ENCODE results near the gene PTPN11. TPM values are rescaled to one million over a fixed set of nuclear protein-coding genes. Genes with fewer than 3 reads are reported as not detected.

PTPN11 gene
- total RNA-seq, 1 experiment from 2014 or later: 181 TPM

- DNase-seq (ENCODE audit: low read depth, low spot score): no peak
- intact Hi-C loops (cut with micrococcal nuclease): no loop called here
- no peaks in the 10 kb centered on the region for H3K27me3 ChIP-seq (ENCODE audit: insufficient read depth, low read length)
- POLR2A ChIA-PET: no interaction called here
- ATAC-seq: no peak
- H3K79me2 ChIP-seq (ENCODE audit: insufficient read depth, low read length): no peaks in the 10 kb centered on the region
- H3K9me3 ChIP-seq (ENCODE audit: control insufficient read depth in 1 of 2, insufficient read depth in 1 of 2, low read depth in 1 of 2, low read length in 2 of 2): no peaks in the 10 kb centered on the region
- no peak overlapping the region for H3K4me3 ChIP-seq (replicated peaks in 1 of 2; ENCODE audit: low read depth in 1 of 2, low read length in 2 of 2)
- TF ChIP-seq CEBPB (IDR thresholded peaks at IDR 0.05; ENCODE audit: low read depth): no peak
- TF ChIP-seq POLR2A (IDR thresholded peaks at IDR 0.05; ENCODE audit: borderline replicate concordance, extremely low read depth, insufficient read depth, insufficient read length): no peak
- H2AFZ ChIP-seq (ENCODE audit: low read depth, low read length, poor library complexity, severe bottlenecking): no peak overlapping the region
- no TSS peak for BruUV-seq (replicated peaks)
- RAD21 ChIA-PET (ENCODE audit: low non-redundant PET in 1 of 2, low total read pairs in 2 of 2, uncharacterized antibody in 2 of 2, unreplicated experiment in 2 of 2): no interaction called here
- H3K4me1 ChIP-seq (ENCODE audit: control insufficient read depth in 1 of 2, insufficient read depth in 2 of 2, low read length in 2 of 2): no peaks in the 10 kb centered on the region
- H3K9me2 ChIP-seq (ENCODE audit: insufficient read depth): no peaks in the 10 kb centered on the region
- H3K4me2 ChIP-seq (ENCODE audit: low read length): no peak overlapping the region
- H4K20me1 ChIP-seq (ENCODE audit: insufficient read depth): no peaks in the 10 kb centered on the region
- H3K27ac ChIP-seq (ENCODE audit: low read depth, low read length): no peak overlapping the region
- CTCF ChIA-PET: no interaction called here
- no peak overlapping the region for H3K9ac ChIP-seq (ENCODE audit: low read length)
- no peaks in the 10 kb centered on the region for H3K36me3 ChIP-seq (ENCODE audit: control insufficient read depth in 1 of 2, insufficient read depth in 2 of 2, low read length in 2 of 2)
These were observed 128.2 kb downstream of the PTPN11 start for GRCh38 chr12:112546996-112547395.

- Histone ChIP-seq H3K79me2 (ENCODE audit: insufficient read depth, low read length) (no peaks in the 10 kb centered on the region), H4K20me1 (ENCODE audit: insufficient read depth) (no peaks in the 10 kb centered on the region), H3K4me3 (replicated peaks in 1 of 2; ENCODE audit: low read depth in 1 of 2, low read length in 2 of 2) (no peak overlapping the region), H3K9me3 (ENCODE audit: control insufficient read depth in 1 of 2, insufficient read depth in 1 of 2, low read depth in 1 of 2, low read length in 2 of 2) (no peaks in the 10 kb centered on the region), H3K4me1 (ENCODE audit: control insufficient read depth in 1 of 2, insufficient read depth in 2 of 2, low read length in 2 of 2) (no peaks in the 10 kb centered on the region), H3K9me2 (ENCODE audit: insufficient read depth) (no peaks in the 10 kb centered on the region), H3K27ac (ENCODE audit: low read depth, low read length) (no peak overlapping the region), H2AFZ (ENCODE audit: low read depth, low read length, poor library complexity, severe bottlenecking) (no peak overlapping the region), H3K9ac (ENCODE audit: low read length) (no peak overlapping the region), H3K27me3 (ENCODE audit: insufficient read depth, low read length) (no peaks in the 10 kb centered on the region), H3K4me2 (ENCODE audit: low read length) (no peak overlapping the region), H3K36me3 (ENCODE audit: control insufficient read depth in 1 of 2, insufficient read depth in 2 of 2, low read length in 2 of 2) (no peaks in the 10 kb centered on the region)
- RAD21 ChIA-PET (ENCODE audit: low non-redundant PET in 1 of 2, low total read pairs in 2 of 2, uncharacterized antibody in 2 of 2, unreplicated experiment in 2 of 2): no interaction called here
- POLR2A ChIA-PET: no interaction called here
- DNase-seq (ENCODE audit: low read depth, low spot score): no peak
- BruUV-seq (replicated peaks): no TSS peak
- intact Hi-C loops (cut with micrococcal nuclease): no loop called here
- no peak for TF ChIP-seq EZH2phosphoT487 (IDR thresholded peaks at IDR 0.05; ENCODE audit: borderline replicate concordance)
- no peak for TF ChIP-seq POLR2A (IDR thresholded peaks at IDR 0.05; ENCODE audit: borderline replicate concordance, extremely low read depth, insufficient read depth, insufficient read length)
- no peak for TF ChIP-seq ELF1 (IDR thresholded peaks at IDR 0.05; ENCODE audit: borderline replicate concordance, low read depth)
- TF ChIP-seq SRF (IDR thresholded peaks at IDR 0.05; ENCODE audit: low read depth): no peak
- TF ChIP-seq FOSL1 (IDR thresholded peaks at IDR 0.05; ENCODE audit: low read depth): no peak
- TF ChIP-seq REST (IDR thresholded peaks at IDR 0.05; ENCODE audit: low read depth): no peak
- TF ChIP-seq POLR2AphosphoS5 (IDR thresholded peaks at IDR 0.05; ENCODE audit: low read depth, low read length): no peak
- no peak for TF ChIP-seq JUND (IDR thresholded peaks at IDR 0.05)
- no peak for TF ChIP-seq ZNF274 (IDR thresholded peaks at IDR 0.05; ENCODE audit: low read depth, low read length)
- TF ChIP-seq, protein P1, sequence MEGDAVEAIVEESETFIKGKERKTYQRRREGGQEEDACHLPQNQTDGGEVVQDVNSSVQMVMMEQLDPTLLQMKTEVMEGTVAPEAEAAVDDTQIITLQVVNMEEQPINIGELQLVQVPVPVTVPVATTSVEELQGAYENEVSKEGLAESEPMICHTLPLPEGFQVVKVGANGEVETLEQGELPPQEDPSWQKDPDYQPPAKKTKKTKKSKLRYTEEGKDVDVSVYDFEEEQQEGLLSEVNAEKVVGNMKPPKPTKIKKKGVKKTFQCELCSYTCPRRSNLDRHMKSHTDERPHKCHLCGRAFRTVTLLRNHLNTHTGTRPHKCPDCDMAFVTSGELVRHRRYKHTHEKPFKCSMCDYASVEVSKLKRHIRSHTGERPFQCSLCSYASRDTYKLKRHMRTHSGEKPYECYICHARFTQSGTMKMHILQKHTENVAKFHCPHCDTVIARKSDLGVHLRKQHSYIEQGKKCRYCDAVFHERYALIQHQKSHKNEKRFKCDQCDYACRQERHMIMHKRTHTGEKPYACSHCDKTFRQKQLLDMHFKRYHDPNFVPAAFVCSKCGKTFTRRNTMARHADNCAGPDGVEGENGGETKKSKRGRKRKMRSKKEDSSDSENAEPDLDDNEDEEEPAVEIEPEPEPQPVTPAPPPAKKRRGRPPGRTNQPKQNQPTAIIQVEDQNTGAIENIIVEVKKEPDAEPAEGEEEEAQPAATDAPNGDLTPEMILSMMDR (IDR thresholded peaks at IDR 0.05 in 2 of 3, conservative IDR thresholded peaks at IDR 0.05 in 1 of 3; ENCODE audit: borderline replicate concordance in 1 of 3, insufficient read depth in 1 of 3, low read depth in 2 of 3, low read length in 2 of 3): no peak
- TF ChIP-seq RAD21 (IDR thresholded peaks at IDR 0.05; ENCODE audit: low read depth): no peak
- TF ChIP-seq SIN3A (IDR thresholded peaks at IDR 0.05; ENCODE audit: low read depth): no peak
- TF ChIP-seq YY1 (IDR thresholded peaks at IDR 0.05; ENCODE audit: extremely low read depth, insufficient replicate concordance, low read depth, low read length): no peak
- no peak for TF ChIP-seq TCF7L2 (IDR thresholded peaks at IDR 0.05; ENCODE audit: borderline replicate concordance, extremely low read depth, insufficient read depth, insufficient read length)
- TF ChIP-seq EGR1 (IDR thresholded peaks at IDR 0.05; ENCODE audit: low read depth): no peak
- CTCF ChIA-PET: no interaction called here
- ATAC-seq: no peak
These were observed 130.3 kb downstream of the PTPN11 start for GRCh38 chr12:112549031-112549430.

Data from HCT116 (cell line).